DND-41 (cell line): ENCODE data around the gene FOXP1.

Source experiments
- ATAC-seq: fragments of 200-7000 bp; cut with Tn5 transposase; 3 replicates; pipeline ENCODE4 v1.9.1; 2021; ENCODE audit warnings: low read depth; ENCODE audit not compliant: insufficient read depth
- DNase-seq: peaks from one replicate; pipeline ENCODE4 v3.0.0-alpha.2; 2020
- H2AFZ ChIP-seq: 2 replicates; pipeline ENCODE4 v1.6.0; 2012; ENCODE audit warnings: low read depth, low read length
- H3K27ac ChIP-seq: 2 replicates; pipeline ENCODE4 v1.5.1; 2012; ENCODE audit warnings: low read length, inconsistent platforms
- H3K27me3 ChIP-seq: fragments of 200-600 bp; sonication (generic); 2 replicates; pipeline ENCODE4 v1.6.0; 2012; ENCODE audit warnings: low read length, mild to moderate bottlenecking, inconsistent platforms; ENCODE audit not compliant: insufficient read depth, poor library complexity
- H3K36me3 ChIP-seq: 2 replicates; pipeline ENCODE4 v1.5.1; 2012; ENCODE audit warnings: low read length, inconsistent platforms; ENCODE audit not compliant: insufficient read depth
- H3K4me1 ChIP-seq: 2 replicates; pipeline ENCODE4 v1.5.1; 2012; ENCODE audit warnings: mild to moderate bottlenecking, low read length; ENCODE audit not compliant: insufficient read depth
- H3K4me2 ChIP-seq: 2 replicates; pipeline ENCODE4 v1.6.0; 2012; ENCODE audit warnings: mild to moderate bottlenecking, moderate library complexity, low read length, inconsistent platforms; ENCODE audit not compliant: insufficient read depth
- H3K4me3 ChIP-seq, 2 experiments: fragments of 200-600 bp in 1 of 2; shearing (Covaris generic) in 1 of 2; 2 replicates each; pipeline ENCODE4 v1.5.1; 2012 to 2016; ENCODE audit warnings: inconsistent platforms in 2 of 2, low read length in 2 of 2, mild to moderate bottlenecking in 2 of 2, low read depth in 1 of 2, moderate library complexity in 1 of 2
- H3K79me2 ChIP-seq: 2 replicates; pipeline ENCODE4 v1.6.0; 2012; ENCODE audit warnings: low read length, inconsistent platforms; ENCODE audit not compliant: insufficient read depth
- H3K9ac ChIP-seq: 2 replicates; pipeline ENCODE4 v1.6.0; 2012; ENCODE audit warnings: low read depth, mild to moderate bottlenecking, inconsistent platforms, low read length, moderate library complexity
- H3K9me3 ChIP-seq: 2 replicates; pipeline ENCODE4 v1.5.1; 2012; ENCODE audit warnings: low read length, moderate library complexity, mild to moderate bottlenecking, inconsistent platforms; ENCODE audit not compliant: insufficient read depth, severe bottlenecking
- H4K20me1 ChIP-seq: 2 replicates; pipeline ENCODE4 v1.6.0; 2012; ENCODE audit warnings: low read length; ENCODE audit not compliant: insufficient read depth
- CTCF ChIP-seq: IDR thresholded peaks from 2 replicates; pipeline ENCODE4 v1.5.1; 2012; ENCODE audit warnings: borderline replicate concordance, low read length, moderate library complexity, mild to moderate bottlenecking; ENCODE audit not compliant: poor library complexity, severe bottlenecking; ENCODE audit errors: extremely low read depth
- EZH2 ChIP-seq: IDR thresholded peaks from 3 replicates; pipeline ENCODE4 v1.6.1; 2012; ENCODE audit warnings: borderline replicate concordance, low read depth, mild to moderate bottlenecking, moderate library complexity, low read length, inconsistent platforms; ENCODE audit not compliant: severe bottlenecking

The FOXP1 gene

GRCh38 chr3:71265365-71265915, 318.1 kb downstream of the FOXP1 start:
- Histone ChIP-seq H3K9ac (no peak overlapping the region), H3K27me3 (no peaks in the 10 kb centered on the region), H3K36me3 (no peaks in the 10 kb centered on the region), H2AFZ (no peak overlapping the region), H3K4me1 (no peaks in the 10 kb centered on the region), H3K4me3 (no peak overlapping the region), H3K27ac (no peak overlapping the region), H3K9me3 (no peaks in the 10 kb centered on the region), H3K4me2 (no peak overlapping the region), H3K79me2 (no peaks in the 10 kb centered on the region), H4K20me1 (no peaks in the 10 kb centered on the region; the same call in none of the 2 replicates)
- DNase-seq (no peak), ATAC-seq (no peak)
- TF ChIP-seq EZH2, result no peak
- TF ChIP-seq CTCF, result no peak

DNA sequence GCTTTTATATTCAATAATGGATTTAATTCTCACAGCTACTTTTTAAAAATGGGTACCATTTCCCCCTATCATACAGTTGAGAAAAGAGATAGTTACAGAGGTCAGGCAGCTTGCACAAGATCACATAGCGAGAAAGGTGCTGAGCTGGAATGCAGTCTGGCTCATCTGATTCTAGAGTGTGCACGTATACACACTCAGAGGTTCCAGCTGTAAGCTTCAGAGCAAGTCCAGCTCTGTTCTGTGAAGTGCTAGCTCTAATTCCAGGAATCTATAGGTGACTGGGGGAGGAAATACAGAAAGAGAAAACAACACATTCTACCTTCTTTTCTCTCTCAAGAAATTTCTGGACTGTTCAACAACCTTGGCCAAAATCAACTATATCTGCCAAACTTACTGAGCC, 318.7 kb downstream of the FOXP1 start:
- Histone ChIP-seq H4K20me1 (no peaks in the 10 kb centered on the region; the same call in none of the 2 replicates), H3K27me3 (no peaks in the 10 kb centered on the region), H3K4me1 (no peaks in the 10 kb centered on the region), H3K79me2 (no peaks in the 10 kb centered on the region), H3K4me2 (no peak overlapping the region), H3K9me3 (no peaks in the 10 kb centered on the region), H3K4me3 (no peak overlapping the region), H2AFZ (no peak overlapping the region), H3K36me3 (no peaks in the 10 kb centered on the region), H3K9ac (no peak overlapping the region), H3K27ac (no peak overlapping the region)
- DNase-seq (no peak), ATAC-seq (0 out of 3 replicates have a peak, but pooled peaks have one; percentile 33)
- no peak for TF ChIP-seq CTCF
- TF ChIP-seq EZH2, result no peak

GRCh38 chr3:71262364-71263265, 320.9 kb downstream of the FOXP1 start:
- no peaks in the 10 kb centered on the region for H3K4me1 ChIP-seq
- no peaks in the 10 kb centered on the region for H3K27me3 ChIP-seq
- H3K9ac ChIP-seq, result no peak overlapping the region
- H4K20me1 ChIP-seq, result no peaks in the 10 kb centered on the region; the same call in 1 of the 2 replicates
- ATAC-seq (no peak), DNase-seq (no peak)
- H2AFZ ChIP-seq, result no peak overlapping the region
- H3K27ac ChIP-seq, result no peak overlapping the region
- H3K79me2 ChIP-seq, result no peaks in the 10 kb centered on the region
- H3K36me3 ChIP-seq, result no peaks in the 10 kb centered on the region
- TF ChIP-seq CTCF (no peak), EZH2 (no peak)
- H3K9me3 ChIP-seq, result no peaks in the 10 kb centered on the region
- no peak overlapping the region for H3K4me2 ChIP-seq
- no peak overlapping the region for H3K4me3 ChIP-seq
